ENCODE data around the gene GPAM. TPM values are rescaled to one million over a fixed set of nuclear protein-coding genes. Genes with fewer than 3 reads are reported as not detected.

Gene GPAM
- total RNA-seq, 1 experiment from 2014 or later, result 16.0 TPM

DNA sequence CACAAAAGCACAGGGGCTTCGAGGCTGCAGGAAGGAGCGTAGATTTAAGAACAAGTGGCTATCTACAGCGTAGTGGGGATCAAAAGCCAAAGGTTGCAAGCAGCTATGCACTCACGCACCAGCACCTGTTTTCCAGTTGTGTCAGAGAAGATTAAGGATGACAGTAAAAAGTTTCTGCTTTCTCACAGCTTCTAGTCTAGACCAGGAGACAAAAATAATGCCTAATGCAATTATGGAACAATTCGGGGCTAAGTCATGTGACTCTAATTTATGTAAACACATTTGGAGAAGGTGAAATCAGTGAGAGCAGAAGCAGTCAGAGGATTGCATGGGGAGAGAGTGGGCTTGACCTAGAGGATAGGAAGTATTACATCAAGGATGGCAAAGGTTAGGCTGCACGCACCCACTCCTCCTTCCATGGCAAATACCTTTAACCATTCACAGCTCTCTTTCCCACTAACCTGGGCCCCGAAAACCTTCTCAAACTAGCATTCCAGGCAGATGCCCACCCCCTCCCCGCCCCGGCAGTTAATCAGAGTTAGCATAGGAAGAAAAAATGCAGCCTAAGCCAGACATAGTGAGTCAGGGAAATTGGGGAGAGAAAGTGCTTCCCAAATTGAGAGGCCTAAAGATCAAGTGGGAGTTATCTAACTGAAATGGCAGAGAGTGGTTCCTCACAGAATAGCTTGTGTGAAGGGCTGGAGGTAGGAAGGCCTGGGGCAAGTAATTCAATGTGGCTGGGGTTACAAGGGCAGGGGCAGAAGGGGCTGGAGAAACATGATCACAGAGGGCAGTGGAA, 48.2 kb upstream of the GPAM start:
- Mint-ChIP-seq H3K4me1 (peaks cover 38 to 40% of the 10 kb centered on the region in 2 experiments), H3K36me3 (ENCODE audit: insufficient read depth in 1 of 3, low read depth in 3 of 3) (no peaks in the 10 kb centered on the region; a peak in 1 of 7 replicates), H3K27ac (no peak overlapping the region; a peak in 2 of 7 replicates), H3K9me3 (peaks cover 3 to 4% of the 10 kb centered on the region in 2 experiments; a peak in 3 of 5 replicates), H3K27me3 (ENCODE audit: low read depth) (peaks cover 2% of the 10 kb centered on the region), H3K4me3 (no peak overlapping the region; a peak in 1 of 5 replicates)
- Histone ChIP-seq H3K4me2 (ENCODE audit: insufficient read depth, insufficient read length, low read length) (no peak overlapping the region), H3K4ac (ENCODE audit: low read depth, low read length) (no peak overlapping the region), H3K79me2 (ENCODE audit: insufficient read depth, low read length) (no peaks in the 10 kb centered on the region), H3K14ac (ENCODE audit: insufficient read depth, low read length) (no peak overlapping the region), H3K79me1 (ENCODE audit: insufficient read depth, low read depth, low read length, poor library complexity, severe bottlenecking) (no peaks in the 10 kb centered on the region), H4K8ac (replicated peaks; ENCODE audit: insufficient read length, low read depth, low read length) (no peak overlapping the region), H4K91ac (ENCODE audit: insufficient read length, low read depth, low read length) (no peak overlapping the region), H3K4me1 (ENCODE audit: insufficient read depth, low read length) (no peaks in the 10 kb centered on the region; the same call in 1 of the 2 replicates), H3K27me3 (ENCODE audit: insufficient read depth, low read length) (no peaks in the 10 kb centered on the region), H2BK120ac (ENCODE audit: low read depth, low read length, poor library complexity, severe bottlenecking) (no peak overlapping the region), H3K56ac (ENCODE audit: insufficient read length, low read depth, low read length) (no peak overlapping the region), H3K9me3 (ENCODE audit: control insufficient read depth, low read depth, low read length) (no peaks in the 10 kb centered on the region), H3K18ac (ENCODE audit: insufficient read length, low read depth, low read length) (no peak overlapping the region), H2AFZ (ENCODE audit: low read length) (no peak overlapping the region), H4K20me1 (ENCODE audit: control insufficient read depth, insufficient read depth, insufficient read length) (no peaks in the 10 kb centered on the region), H2BK20ac (ENCODE audit: low read depth, low read length, poor library complexity, severe bottlenecking) (no peak overlapping the region), H2BK12ac (ENCODE audit: insufficient read length, low read depth, low read length) (no peak overlapping the region), H2BK5ac (ENCODE audit: insufficient read length, low read length) (no peak overlapping the region), H3T11ph (ENCODE audit: low read length) (no peak overlapping the region), H3K9ac (ENCODE audit: extremely low read depth, insufficient read length, low read length) (no peak overlapping the region), H4K5ac (ENCODE audit: insufficient read length, low read depth, low read length) (no peak overlapping the region), H3K23me2 (ENCODE audit: insufficient read length, low read depth, low read length, poor library complexity, severe bottlenecking) (no peaks in the 10 kb centered on the region), H2AK5ac (ENCODE audit: insufficient read length, low read length) (no peak overlapping the region), H2BK15ac (ENCODE audit: low read depth, low read length) (no peak overlapping the region), H3K27ac (ENCODE audit: insufficient read length, low read depth, low read length) (no peak overlapping the region), H3K23ac (ENCODE audit: insufficient read length, low read depth, low read length) (no peak overlapping the region)
- TF ChIP-seq, protein P1, sequence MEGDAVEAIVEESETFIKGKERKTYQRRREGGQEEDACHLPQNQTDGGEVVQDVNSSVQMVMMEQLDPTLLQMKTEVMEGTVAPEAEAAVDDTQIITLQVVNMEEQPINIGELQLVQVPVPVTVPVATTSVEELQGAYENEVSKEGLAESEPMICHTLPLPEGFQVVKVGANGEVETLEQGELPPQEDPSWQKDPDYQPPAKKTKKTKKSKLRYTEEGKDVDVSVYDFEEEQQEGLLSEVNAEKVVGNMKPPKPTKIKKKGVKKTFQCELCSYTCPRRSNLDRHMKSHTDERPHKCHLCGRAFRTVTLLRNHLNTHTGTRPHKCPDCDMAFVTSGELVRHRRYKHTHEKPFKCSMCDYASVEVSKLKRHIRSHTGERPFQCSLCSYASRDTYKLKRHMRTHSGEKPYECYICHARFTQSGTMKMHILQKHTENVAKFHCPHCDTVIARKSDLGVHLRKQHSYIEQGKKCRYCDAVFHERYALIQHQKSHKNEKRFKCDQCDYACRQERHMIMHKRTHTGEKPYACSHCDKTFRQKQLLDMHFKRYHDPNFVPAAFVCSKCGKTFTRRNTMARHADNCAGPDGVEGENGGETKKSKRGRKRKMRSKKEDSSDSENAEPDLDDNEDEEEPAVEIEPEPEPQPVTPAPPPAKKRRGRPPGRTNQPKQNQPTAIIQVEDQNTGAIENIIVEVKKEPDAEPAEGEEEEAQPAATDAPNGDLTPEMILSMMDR (conservative IDR thresholded peaks at IDR 0.05), result no peak
- no peak for DNase-seq
- no CpG with 5 or more reads among the region's 9 CpGs for WGBS (ENCODE audit: extremely low coverage, insufficient read length, low lambda C conversion rate)

All from H9 (cell line).